Breast epithelium (tissue), 4 donors: Measurements from ENCODE around the gene LHFPL2. TPM values are rescaled to one million over a fixed set of nuclear protein-coding genes. Genes with fewer than 3 reads are reported as not detected.

Experiments used
- DNase-seq, 2 donors: peaks; one replicate each; pipeline ENCODE4 v3.0.0-alpha.2; 2019; ENCODE audit warnings: low spot score in 2 of 2
- H3K27ac ChIP-seq, 2 donors: fragments of 200-600 bp; sonication (generic) in 1 of 2; one replicate each; pipeline ENCODE4 v1.5.1; 2016 to 2019; ENCODE audit warnings: mild to moderate bottlenecking in 1 of 2
- H3K27me3 ChIP-seq, 2 donors: fragments of 200-600 bp; sonication (generic) in 1 of 2; one replicate each; pipeline versions ENCODE4 v1.5.1 to v1.6.0; 2017 to 2019; ENCODE audit warnings: control low read depth in 1 of 2, mild to moderate bottlenecking in 1 of 2
- H3K36me3 ChIP-seq: fragments of 200-600 bp; one replicate; pipeline ENCODE4 v1.5.1; 2019
- H3K4me1 ChIP-seq, 2 donors: fragments of 200-600 bp; sonication (generic); one replicate each; pipeline ENCODE4 v1.5.1; 2016 to 2019; ENCODE audit warnings: control low read depth in 1 of 2
- H3K4me3 ChIP-seq, 3 donors: fragments of 200-600 bp; sonication (generic); 1 replicate in 2 of 3; 2 replicates in 1 of 3; pipeline ENCODE4 v1.5.1; 2016 to 2019; ENCODE audit warnings: mild to moderate bottlenecking in 3 of 3, moderate library complexity in 2 of 3
- H3K9me3 ChIP-seq, 2 donors: fragments of 200-600 bp; sonication (generic) in 1 of 2; one replicate each; pipeline ENCODE4 v1.5.1; 2016 to 2019; ENCODE audit warnings: control low read depth in 1 of 2
- POLR2A ChIP-seq: fragments of 450-650 bp; IDR thresholded peaks from one replicate; pipeline ENCODE4 v1.6.1; 2016; ENCODE audit warnings: antibody characterized with exemption, mild to moderate bottlenecking, moderate library complexity
- POLR2AphosphoS5 ChIP-seq, 3 donors: sonication (generic); formaldehyde crosslinking; IDR thresholded peaks; one replicate each; pipeline ENCODE4 v1.6.1; 2017; ENCODE audit warnings: antibody characterized with exemption in 3 of 3
- intact Hi-C: fragments of 100-400 bp; cut with DNase I; formaldehyde crosslinking; loops from one replicate; pipeline ENCODE4 v1.15.1; 2023; ENCODE audit warnings: low total_unique reads
- total RNA-seq, 3 donors: library from RNA; depleted of rRNA; stranded (reverse); fragments of >200 nt; gene quantifications; one replicate each; pipeline ENCODE4 v1.1.0, GENCODE V29; 2016
- TF ChIP-seq, protein P1 (sequence below), 3 donors: fragments of 450-650 bp; IDR thresholded peaks; one replicate each; pipeline ENCODE4 v1.5.1; 2016 to 2017; ENCODE audit warnings: antibody characterized with exemption in 3 of 3, mild to moderate bottlenecking in 3 of 3, moderate library complexity in 3 of 3

The LHFPL2 gene
- total RNA-seq, 3 donors from 2014 or later = 36.8 to 61.8 (median 41.3) TPM

DNA sequence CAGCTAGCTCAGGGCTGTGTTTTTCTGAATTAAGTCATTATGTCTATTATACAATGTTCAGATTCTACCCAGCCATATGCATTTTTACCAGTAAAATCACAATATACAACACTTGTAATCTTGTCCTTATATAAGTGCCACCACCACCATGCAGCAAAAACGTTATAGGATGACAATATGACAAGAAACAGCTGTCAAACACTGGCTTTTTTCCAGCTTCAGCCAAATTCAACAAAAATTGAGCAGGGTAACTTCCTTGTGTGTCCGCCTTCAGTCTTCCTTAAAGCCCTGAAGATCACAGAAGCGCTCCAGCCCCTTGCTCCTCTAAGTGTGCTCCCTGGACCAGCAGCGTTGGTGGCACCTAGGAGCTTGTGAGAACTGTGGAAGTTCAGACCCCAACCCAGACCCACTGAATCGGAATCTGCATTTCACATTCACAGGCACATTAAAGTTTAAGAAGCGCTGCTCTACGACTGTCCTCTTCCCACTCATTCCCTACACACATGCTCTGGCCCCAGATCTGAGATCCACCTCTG, 111.8 kb downstream of the LHFPL2 start:
- H3K4me3 ChIP-seq = no peak overlapping the region
- no peak for DNase-seq

DNA sequence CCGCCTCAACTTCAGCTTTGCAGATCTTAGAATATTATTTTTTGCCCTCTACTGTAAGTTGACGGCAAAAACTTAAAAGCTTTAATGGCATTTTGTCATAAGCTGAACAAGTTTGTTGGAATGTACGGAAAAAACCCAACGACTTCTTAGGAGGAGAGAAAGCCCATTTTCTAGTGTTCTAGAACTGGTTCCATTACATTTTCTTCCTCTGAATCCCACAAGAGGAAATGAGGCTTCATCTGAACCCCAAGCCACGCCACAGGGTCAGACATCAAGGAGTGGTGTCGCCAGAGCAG, 113.7 kb downstream of the LHFPL2 start:
- DNase-seq = no peak
- Histone ChIP-seq H3K27me3 (no peaks in the 10 kb centered on the region), H3K9me3 (no peaks in the 10 kb centered on the region), H3K27ac (peak overlapping the region; percentile 85 to 95), H3K36me3 (no peaks in the 10 kb centered on the region), H3K4me3 (peak overlapping the region in 1 of 3 donors; percentile 29), H3K4me1 (peaks cover 3 to 6% of the 10 kb centered on the region in 2 donors)
- TF ChIP-seq POLR2A (no peak), POLR2AphosphoS5 (IDR thresholded peaks at IDR 0.05) (no peak)
- TF ChIP-seq, protein P1, sequence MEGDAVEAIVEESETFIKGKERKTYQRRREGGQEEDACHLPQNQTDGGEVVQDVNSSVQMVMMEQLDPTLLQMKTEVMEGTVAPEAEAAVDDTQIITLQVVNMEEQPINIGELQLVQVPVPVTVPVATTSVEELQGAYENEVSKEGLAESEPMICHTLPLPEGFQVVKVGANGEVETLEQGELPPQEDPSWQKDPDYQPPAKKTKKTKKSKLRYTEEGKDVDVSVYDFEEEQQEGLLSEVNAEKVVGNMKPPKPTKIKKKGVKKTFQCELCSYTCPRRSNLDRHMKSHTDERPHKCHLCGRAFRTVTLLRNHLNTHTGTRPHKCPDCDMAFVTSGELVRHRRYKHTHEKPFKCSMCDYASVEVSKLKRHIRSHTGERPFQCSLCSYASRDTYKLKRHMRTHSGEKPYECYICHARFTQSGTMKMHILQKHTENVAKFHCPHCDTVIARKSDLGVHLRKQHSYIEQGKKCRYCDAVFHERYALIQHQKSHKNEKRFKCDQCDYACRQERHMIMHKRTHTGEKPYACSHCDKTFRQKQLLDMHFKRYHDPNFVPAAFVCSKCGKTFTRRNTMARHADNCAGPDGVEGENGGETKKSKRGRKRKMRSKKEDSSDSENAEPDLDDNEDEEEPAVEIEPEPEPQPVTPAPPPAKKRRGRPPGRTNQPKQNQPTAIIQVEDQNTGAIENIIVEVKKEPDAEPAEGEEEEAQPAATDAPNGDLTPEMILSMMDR (IDR thresholded peaks at IDR 0.05) = no peak
- intact Hi-C loops = no loop called here

More for the DNA sequence above, 111.8 kb downstream of the LHFPL2 start:
- Histone ChIP-seq H3K9me3 (no peaks in the 10 kb centered on the region), H3K27ac (peak overlapping the region; percentile 43 to 95), H3K4me1 (peaks cover 9 to 17% of the 10 kb centered on the region in 2 donors), H3K27me3 (no peaks in the 10 kb centered on the region), H3K36me3 (no peaks in the 10 kb centered on the region)
- intact Hi-C loops = no loop called here
- TF ChIP-seq POLR2A (no peak), POLR2AphosphoS5 (IDR thresholded peaks at IDR 0.05) (no peak)
- TF ChIP-seq, protein P1 (IDR thresholded peaks at IDR 0.05) = no peak

GRCh38 chr5:78534148-78534904, 114.2 kb downstream of the LHFPL2 start:
- Histone ChIP-seq H3K36me3 (no peaks in the 10 kb centered on the region), H3K4me1 (peaks cover 3 to 6% of the 10 kb centered on the region in 2 donors), H3K27me3 (no peaks in the 10 kb centered on the region), H3K4me3 (peak overlapping the region in 1 of 3 donors; percentile 29), H3K9me3 (no peaks in the 10 kb centered on the region), H3K27ac (peak overlapping the region; percentile 85 to 95)
- intact Hi-C loops = no loop called here
- no peak for DNase-seq
- TF ChIP-seq POLR2A = no peak
- peak in 2 of 3 donors; percentile 25 to 49 for TF ChIP-seq POLR2AphosphoS5 (IDR thresholded peaks at IDR 0.05)

DNA sequence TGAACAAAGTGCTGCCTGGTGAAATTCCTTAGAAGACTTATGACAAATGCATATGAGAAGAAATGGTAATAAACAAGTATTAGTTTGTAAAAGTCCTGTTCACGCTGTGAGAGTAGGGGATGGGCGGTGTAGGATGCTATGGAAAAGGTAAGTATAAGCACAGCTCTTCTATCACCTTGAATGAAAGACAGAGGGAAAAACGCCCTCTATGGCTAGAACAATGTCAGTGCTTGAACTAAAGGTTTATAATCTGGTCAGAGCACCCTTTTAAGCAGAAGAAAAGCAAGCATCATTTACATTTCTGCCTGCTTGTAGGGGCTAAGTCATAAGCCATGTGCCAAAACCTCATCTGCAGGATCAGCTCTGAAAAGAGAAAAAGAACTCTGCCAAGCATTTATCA, 115.2 kb downstream of the LHFPL2 start:
- no peak for DNase-seq
- Histone ChIP-seq H3K9me3 (no peaks in the 10 kb centered on the region), H3K4me3 (no peak overlapping the region), H3K36me3 (no peaks in the 10 kb centered on the region), H3K27me3 (no peaks in the 10 kb centered on the region), H3K27ac (peak overlapping the region; percentile 85 to 95), H3K4me1 (peaks cover 3 to 6% of the 10 kb centered on the region in 2 donors)
- intact Hi-C loops = no loop called here
- no peak for TF ChIP-seq POLR2A
- TF ChIP-seq, protein P1 (IDR thresholded peaks at IDR 0.05) = no peak
- TF ChIP-seq POLR2AphosphoS5 (IDR thresholded peaks at IDR 0.05) = no peak

- TF ChIP-seq, protein P1 (IDR thresholded peaks at IDR 0.05) = no peak
- TF ChIP-seq POLR2AphosphoS5 (IDR thresholded peaks at IDR 0.05) (no peak), POLR2A (no peak)
- DNase-seq = no peak
- Histone ChIP-seq H3K36me3 (no peaks in the 10 kb centered on the region), H3K27ac (peak overlapping the region; percentile 50 to 77), H3K27me3 (no peaks in the 10 kb centered on the region), H3K9me3 (no peaks in the 10 kb centered on the region), H3K4me1 (no peaks in the 10 kb centered on the region), H3K4me3 (no peak overlapping the region)
- intact Hi-C loops = no loop called here
Measured at GRCh38 chr5:78530342-78531096, 118.1 kb downstream of the LHFPL2 start.
